ENCODE measurements around the gene TBCB. TPM values are rescaled to one million over a fixed set of nuclear protein-coding genes. Genes with fewer than 3 reads are reported as not detected.

TBCB gene
- polyA plus RNA-seq, 1 experiment, result 186 TPM

DNA sequence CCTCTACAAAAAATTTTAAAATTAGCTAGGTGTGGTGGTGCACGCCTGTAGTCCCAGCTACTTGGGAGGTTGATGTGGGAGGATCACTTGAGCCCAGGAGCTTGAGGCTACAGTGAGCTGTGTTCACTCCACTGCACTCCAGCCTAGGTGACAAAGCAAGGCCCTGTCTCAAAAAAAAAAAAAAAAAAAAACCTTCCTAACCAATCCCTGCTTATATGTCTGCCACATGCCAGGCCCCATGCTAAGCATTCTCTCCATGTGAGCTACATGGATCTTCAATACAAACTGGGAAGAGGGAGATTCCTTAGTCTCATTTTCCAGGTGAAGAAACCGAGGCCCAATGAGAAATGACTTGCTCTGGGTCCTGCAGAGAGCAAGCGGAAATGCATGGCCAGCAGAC lies 6.6 kb upstream of the TBCB start:
- no peaks in the 10 kb centered on the region for H3K9me3 ChIP-seq (ENCODE audit: control insufficient read depth, insufficient read depth, low read length)
- TF ChIP-seq, protein P1, sequence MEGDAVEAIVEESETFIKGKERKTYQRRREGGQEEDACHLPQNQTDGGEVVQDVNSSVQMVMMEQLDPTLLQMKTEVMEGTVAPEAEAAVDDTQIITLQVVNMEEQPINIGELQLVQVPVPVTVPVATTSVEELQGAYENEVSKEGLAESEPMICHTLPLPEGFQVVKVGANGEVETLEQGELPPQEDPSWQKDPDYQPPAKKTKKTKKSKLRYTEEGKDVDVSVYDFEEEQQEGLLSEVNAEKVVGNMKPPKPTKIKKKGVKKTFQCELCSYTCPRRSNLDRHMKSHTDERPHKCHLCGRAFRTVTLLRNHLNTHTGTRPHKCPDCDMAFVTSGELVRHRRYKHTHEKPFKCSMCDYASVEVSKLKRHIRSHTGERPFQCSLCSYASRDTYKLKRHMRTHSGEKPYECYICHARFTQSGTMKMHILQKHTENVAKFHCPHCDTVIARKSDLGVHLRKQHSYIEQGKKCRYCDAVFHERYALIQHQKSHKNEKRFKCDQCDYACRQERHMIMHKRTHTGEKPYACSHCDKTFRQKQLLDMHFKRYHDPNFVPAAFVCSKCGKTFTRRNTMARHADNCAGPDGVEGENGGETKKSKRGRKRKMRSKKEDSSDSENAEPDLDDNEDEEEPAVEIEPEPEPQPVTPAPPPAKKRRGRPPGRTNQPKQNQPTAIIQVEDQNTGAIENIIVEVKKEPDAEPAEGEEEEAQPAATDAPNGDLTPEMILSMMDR (IDR thresholded peaks at IDR 0.05; ENCODE audit: low read depth, low read length), result no peak
- POLR2A ChIA-PET, result interaction anchor here (0.6 kb wide), 1 partner anchor 11 kb away, joined by 4 read pairs; no protein-coding TSS in a partner anchor
- H3K27ac ChIP-seq (ENCODE audit: low read depth, low read length), result peak overlapping the region; percentile 2
- H3K27me3 ChIP-seq (ENCODE audit: control insufficient read depth, insufficient read depth, low read length), result no peaks in the 10 kb centered on the region
- no peak overlapping the region for H3K4me3 ChIP-seq (ENCODE audit: low read depth, low read length)
- CTCF ChIA-PET, result interaction anchor here (0.7 kb wide), 1 partner anchor 9 kb away, joined by 5 read pairs; no protein-coding TSS in a partner anchor
- no peak for DNase-seq (ENCODE audit: low read depth, low spot score)

- ChIA-PET CTCF (no interaction called here), POLR2A (no interaction called here)
- Histone ChIP-seq H3K4me3 (ENCODE audit: low read depth, low read length) (no peak within 1 kb of the TSS), H3K27me3 (ENCODE audit: control insufficient read depth, insufficient read depth, low read length) (no peaks in the 10 kb centered on the region), H3K9me3 (ENCODE audit: control insufficient read depth, insufficient read depth, low read length) (no peaks in the 10 kb centered on the region; the same call in 1 of the 2 replicates), H3K27ac (ENCODE audit: low read depth, low read length) (no peak within 1 kb of the TSS)
- TF ChIP-seq, protein P1 (IDR thresholded peaks at IDR 0.05; ENCODE audit: low read depth, low read length), result no peak
- DNase-seq (ENCODE audit: low read depth, low spot score), result no peak
Measured at GRCh38 chr19:36110487-36111199, 4.6 kb upstream of the TBCB start, which contains the start of gene OVOL3. OVOL3 (plus strand) TSS chr19:36111143; CDS start chr19:36111203, 60 bp downstream.

DNA sequence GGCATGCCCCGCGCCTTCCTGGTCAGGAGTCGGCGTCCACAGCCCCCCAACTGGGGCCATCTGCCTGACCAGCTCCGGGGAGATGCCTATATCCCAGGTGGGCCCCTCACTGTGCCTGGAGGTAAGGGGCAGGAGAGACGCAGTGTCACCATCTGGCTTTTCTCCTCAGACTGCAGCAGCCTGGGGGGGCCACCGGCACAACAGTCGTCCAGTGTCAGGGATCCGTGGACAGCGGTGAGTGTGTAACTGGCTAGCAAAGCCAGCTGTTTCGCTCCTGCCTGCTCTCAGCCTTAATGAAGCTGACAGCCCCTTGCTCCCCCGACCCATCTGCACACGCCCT lies 4.1 kb upstream of the TBCB start:
- H3K27me3 ChIP-seq (ENCODE audit: control insufficient read depth, insufficient read depth, low read length), result no peaks in the 10 kb centered on the region
- DNase-seq (ENCODE audit: low read depth, low spot score), result no peak
- no peak overlapping the region for H3K27ac ChIP-seq (ENCODE audit: low read depth, low read length)
- no peak overlapping the region for H3K4me3 ChIP-seq (ENCODE audit: low read depth, low read length)
- ChIA-PET CTCF (no interaction called here), POLR2A (no interaction called here)
- TF ChIP-seq, protein P1 (IDR thresholded peaks at IDR 0.05; ENCODE audit: low read depth, low read length), result no peak
- no peaks in the 10 kb centered on the region; the same call in 1 of the 2 replicates for H3K9me3 ChIP-seq (ENCODE audit: control insufficient read depth, insufficient read depth, low read length)

DNA sequence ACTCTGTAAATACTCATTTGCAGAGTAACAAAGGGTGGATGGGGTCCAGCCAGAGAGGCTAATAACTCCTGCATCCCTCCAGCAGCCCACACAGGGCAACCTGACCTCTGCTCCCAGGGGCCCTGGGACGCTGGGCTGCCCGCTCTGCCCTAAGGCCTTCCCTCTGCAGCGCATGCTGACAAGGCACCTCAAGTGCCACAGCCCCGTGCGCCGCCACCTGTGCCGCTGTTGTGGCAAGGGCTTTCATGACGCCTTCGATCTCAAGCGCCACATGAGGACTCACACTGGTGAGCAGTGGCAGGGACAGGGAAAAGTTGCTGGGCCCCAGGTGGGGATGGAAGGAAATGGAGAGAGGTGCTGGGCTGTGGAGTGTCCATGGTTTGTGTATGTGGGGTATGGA lies 2.6 kb upstream of the TBCB start:
- ChIA-PET CTCF (no interaction called here), POLR2A (no interaction called here)
- TF ChIP-seq, protein P1 (IDR thresholded peaks at IDR 0.05; ENCODE audit: low read depth, low read length), result no peak
- Histone ChIP-seq H3K27me3 (ENCODE audit: control insufficient read depth, insufficient read depth, low read length) (no peaks in the 10 kb centered on the region), H3K9me3 (ENCODE audit: control insufficient read depth, insufficient read depth, low read length) (no peaks in the 10 kb centered on the region; the same call in 1 of the 2 replicates), H3K27ac (ENCODE audit: low read depth, low read length) (no peak overlapping the region), H3K4me3 (ENCODE audit: low read depth, low read length) (no peak overlapping the region)
- DNase-seq (ENCODE audit: low read depth, low spot score), result no peak

DNA sequence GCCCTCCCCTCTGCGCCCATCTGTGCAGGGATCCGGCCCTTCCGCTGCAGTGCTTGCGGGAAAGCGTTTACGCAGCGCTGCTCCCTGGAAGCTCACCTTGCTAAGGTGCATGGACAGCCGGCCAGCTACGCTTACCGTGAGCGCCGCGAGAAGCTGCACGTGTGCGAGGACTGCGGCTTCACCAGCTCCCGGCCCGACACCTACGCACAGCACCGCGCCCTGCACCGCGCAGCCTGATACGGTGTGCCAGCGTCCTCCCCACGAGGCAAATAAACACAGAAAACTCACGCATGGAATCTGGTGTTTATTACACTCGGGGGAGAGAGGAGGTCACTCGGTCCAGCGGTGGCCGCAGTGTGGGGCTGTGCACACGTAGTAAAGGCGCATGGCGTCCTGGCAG lies 1.8 kb upstream of the TBCB start:
- ChIA-PET POLR2A (interaction anchor here (1.1 kb wide), 1 partner anchor 23 kb away, joined by 3 read pairs; no protein-coding TSS in a partner anchor), CTCF (interaction anchor here (0.7 kb wide), 1 partner anchor 1102 kb away, joined by 3 read pairs; no protein-coding TSS in a partner anchor)
- no peak for DNase-seq (ENCODE audit: low read depth, low spot score)
- TF ChIP-seq, protein P1 (IDR thresholded peaks at IDR 0.05; ENCODE audit: low read depth, low read length), result no peak
- Histone ChIP-seq H3K4me3 (ENCODE audit: low read depth, low read length) (peak overlapping the region; percentile 96), H3K27me3 (ENCODE audit: control insufficient read depth, insufficient read depth, low read length) (no peaks in the 10 kb centered on the region), H3K9me3 (ENCODE audit: control insufficient read depth, insufficient read depth, low read length) (no peaks in the 10 kb centered on the region; the same call in 1 of the 2 replicates), H3K27ac (ENCODE audit: low read depth, low read length) (no peak overlapping the region)
